CD14-positive monocyte (primary cell): ENCODE results near the gene IMPA2. TPM values are rescaled to one million over a fixed set of nuclear protein-coding genes. Genes with fewer than 3 reads are reported as not detected.

ENCODE experiments used
- DNase-seq, 3 donors: peaks; one replicate each; pipeline ENCODE4 v3.0.0-alpha.2; 2011 to 2022
- H2AFZ ChIP-seq: 2 replicates; pipeline ENCODE4 v1.6.0; 2012; ENCODE audit warnings: mild to moderate bottlenecking, low read depth, low read length, inconsistent platforms; ENCODE audit not compliant: insufficient read depth, poor library complexity, severe bottlenecking
- H3K27ac ChIP-seq, 2 donors: 1 replicate in 1 of 2; 2 replicates in 1 of 2; pipeline ENCODE4 v1.5.1; 2012 to 2013; ENCODE audit warnings: low read length in 2 of 2, control low read depth in 1 of 2, inconsistent platforms in 1 of 2, low read depth in 1 of 2, mild to moderate bottlenecking in 1 of 2
- H3K27me3 ChIP-seq, 2 donors: one replicate each; pipeline versions ENCODE4 v1.6.0 to v1.6.1; 2011 to 2013; ENCODE audit warnings: low read length in 2 of 2; ENCODE audit not compliant: control insufficient read depth in 2 of 2, insufficient read depth in 2 of 2
- H3K36me3 ChIP-seq, 2 donors: replicated peaks in 1 of 2; 1 replicate in 1 of 2; 2 replicates in 1 of 2; pipeline versions ENCODE4 v1.5.1 to v1.6.1; 2012 to 2013; ENCODE audit warnings: low read length in 2 of 2, control low read depth in 1 of 2, inconsistent platforms in 1 of 2, mild to moderate bottlenecking in 1 of 2; ENCODE audit not compliant: insufficient read depth in 2 of 2, control insufficient read depth in 1 of 2
- H3K4me1 ChIP-seq, 2 donors: 1 replicate in 1 of 2; 2 replicates in 1 of 2; pipeline versions ENCODE4 v1.5.1 to v1.6.1; 2012 to 2013; ENCODE audit warnings: low read length in 2 of 2, control low read depth in 1 of 2, inconsistent platforms in 1 of 2, mild to moderate bottlenecking in 1 of 2, moderate library complexity in 1 of 2; ENCODE audit not compliant: insufficient read depth in 2 of 2, control insufficient read depth in 1 of 2
- H3K4me2 ChIP-seq: replicated peaks from 2 replicates; pipeline ENCODE3; 2012; ENCODE audit warnings: low read length, moderate library complexity, mild to moderate bottlenecking; ENCODE audit not compliant: poor library complexity, severe bottlenecking; ENCODE audit errors: extremely low read depth
- H3K4me3 ChIP-seq, 3 experiments: fragments of 200-600 bp in 1 of 3; sonication (generic) in 1 of 3; replicated peaks in 1 of 3; 1 replicate in 2 of 3; 2 replicates in 1 of 3; pipeline ENCODE4 v1.5.1; 2011 to 2013; ENCODE audit warnings: low read length in 3 of 3, mild to moderate bottlenecking in 3 of 3, control low read depth in 2 of 3, low read depth in 2 of 3, inconsistent platforms in 1 of 3, moderate library complexity in 1 of 3
- H3K79me2 ChIP-seq: 2 replicates; pipeline ENCODE4 v1.6.0; 2012; ENCODE audit warnings: mild to moderate bottlenecking, control low read depth, inconsistent platforms, low read length, moderate library complexity; ENCODE audit not compliant: insufficient read depth
- H3K9ac ChIP-seq: 2 replicates; pipeline ENCODE4 v1.6.0; 2017; ENCODE audit warnings: low read length, mild to moderate bottlenecking; ENCODE audit not compliant: insufficient read depth, poor library complexity, severe bottlenecking
- H3K9me3 ChIP-seq, 2 donors: replicated peaks in 1 of 2; 1 replicate in 1 of 2; 2 replicates in 1 of 2; pipeline versions ENCODE4 v1.5.1 to v1.6.1; 2012 to 2013; ENCODE audit warnings: low read length in 2 of 2, control low read depth in 1 of 2; ENCODE audit not compliant: control insufficient read depth in 1 of 2, insufficient read depth in 1 of 2
- H4K20me1 ChIP-seq: 2 replicates; pipeline ENCODE4 v1.6.0; 2012; ENCODE audit warnings: mild to moderate bottlenecking, low read length, control low read depth, moderate library complexity; ENCODE audit not compliant: insufficient read depth
- H3K27ac Mint-ChIP-seq, 7 donors: one replicate each; pipeline ENCODE4 v1.8.0; 2020; ENCODE audit warnings: mild to moderate bottlenecking in 7 of 7, mixed read lengths in 7 of 7, moderate library complexity in 6 of 7, inconsistent platforms in 2 of 7
- H3K27me3 Mint-ChIP-seq, 3 donors: one replicate each; pipeline ENCODE4 v1.8.0; 2021 to 2022; ENCODE audit warnings: low read depth in 3 of 3, mild to moderate bottlenecking in 3 of 3, mixed read lengths in 3 of 3, moderate library complexity in 3 of 3, inconsistent platforms in 1 of 3
- H3K36me3 Mint-ChIP-seq, 2 donors: one replicate each; pipeline ENCODE4 v1.8.0; 2020; ENCODE audit warnings: mixed read lengths in 2 of 2, inconsistent platforms in 1 of 2, mild to moderate bottlenecking in 1 of 2
- H3K4me1 Mint-ChIP-seq: one replicate; pipeline ENCODE4 v1.8.0; 2020; ENCODE audit warnings: mild to moderate bottlenecking, mixed read lengths
- H3K4me3 Mint-ChIP-seq, 2 donors: one replicate each; pipeline ENCODE4 v1.8.0; 2020; ENCODE audit warnings: mild to moderate bottlenecking in 2 of 2, mixed read lengths in 2 of 2, moderate library complexity in 1 of 2
- H3K9me3 Mint-ChIP-seq, 7 donors: one replicate each; pipeline ENCODE4 v1.8.0; 2020 to 2022; ENCODE audit warnings: mixed read lengths in 7 of 7, mild to moderate bottlenecking in 6 of 7, moderate library complexity in 6 of 7, inconsistent platforms in 2 of 7
- CTCF ChIP-seq: fragments of 200-600 bp; IDR thresholded peaks from one replicate; pipeline ENCODE4 v1.8.0; 2022; ENCODE audit warnings: antibody characterized with exemption, mild to moderate bottlenecking
- WGBS: methylation state at CpG from one replicate; pipeline ENCODE4 v1.1.5; 2013; ENCODE audit warnings: missing lambda C conversion rate; ENCODE audit not compliant: insufficient coverage; 5-methylcytosine and 5-hydroxymethylcytosine counted together
- intact Hi-C, 2 donors: fragments of 100-400 bp; cut with micrococcal nuclease; formaldehyde crosslinking; loops; one replicate each; pipeline versions ENCODE4 v1.15.0 to v1.15.1; 2023
- polyA plus RNA-seq, 3 donors: library from polyadenylated mRNA; depleted of rRNA in 1 of 3; unstranded in 2 of 3; stranded (reverse) in 1 of 3; fragments of 300-500 nt in 2 of 3; fragments of >200 nt in 1 of 3; fragmentation: Illumina TruSeq in 2 of 3; gene quantifications; 1 replicate in 2 of 3; 2 replicates in 1 of 3; pipeline ENCODE4 v1.2.3, GENCODE V29; 2012 to 2021
- small RNA-seq: library from RNA; depleted of rRNA; stranded (forward); fragments of <200 nt; gene quantifications from one replicate; pipeline ENCODE3, GENCODE V24; 2012; ENCODE audit warnings: low read depth; ENCODE audit not compliant: insufficient read length

The IMPA2 gene
- polyA plus RNA-seq, 3 donors = 97.4 to 186 (median 145) TPM

GRCh38 chr18:12079491-12080237 is 98.4 kb downstream of the IMPA2 start:
- Histone ChIP-seq H2AFZ (no peak overlapping the region), H3K36me3 (no peaks in the 10 kb centered on the region), H3K9me3 (no peaks in the 10 kb centered on the region), H3K27me3 (peaks cover 2 to 6% of the 10 kb centered on the region in 2 donors), H4K20me1 (no peaks in the 10 kb centered on the region), H3K79me2 (no peaks in the 10 kb centered on the region), H3K4me2 (no peak overlapping the region), H3K9ac (no peak overlapping the region), H3K4me1 (no peaks in the 10 kb centered on the region), H3K27ac (no peak overlapping the region), H3K4me3 (no peak overlapping the region)
- 87% methylated on average over 3 of the region's 6 CpGs for WGBS
- H3K27me3 Mint-ChIP-seq = peaks cover 6 to 31% (median 24%) of the 10 kb centered on the region in 3 donors
- peaks cover 4% of the 10 kb centered on the region for H3K4me1 Mint-ChIP-seq
- H3K9me3 Mint-ChIP-seq = peaks cover 0 to 4% (median 0%) of the 10 kb centered on the region in 7 donors
- no peak overlapping the region for H3K27ac Mint-ChIP-seq
- no peak for DNase-seq
- intact Hi-C loops = no loop called here
- TF ChIP-seq CTCF = no peak
- H3K36me3 Mint-ChIP-seq = no peaks in the 10 kb centered on the region
- no peak overlapping the region for H3K4me3 Mint-ChIP-seq

Small RNAs within 50 kb of the gene (small RNA-seq; reads per million reads assigned to genes)
- gene AP001542.1 = not detected

Other genes with a start within 250 kb of the IMPA2 start
- 100 to 1,000 TPM in 2 of 3 donors, 10 to 100 TPM in 1; 95.2 to 182 (median 105) TPM for gene CHMP1B, start 130.1 kb upstream of the IMPA2 start, polyA plus RNA-seq
- 10 to 100 TPM; 53.4 to 96.8 (median 92.3) TPM for gene MPPE1, start 73.2 kb upstream of the IMPA2 start, polyA plus RNA-seq
- not detected for gene ANKRD62, start 112.3 kb downstream of the IMPA2 start, polyA plus RNA-seq